ENCODE results near the gene F10. TPM values are rescaled to one million over a fixed set of nuclear protein-coding genes. Genes with fewer than 3 reads are reported as not detected.

The F10 gene
- total and polyA plus RNA-seq, 2 of the 13 experiments (the other 11 are each of a cell fraction or from before 2014, with no cell fraction given), result 58.4 to 237 TPM

DNA sequence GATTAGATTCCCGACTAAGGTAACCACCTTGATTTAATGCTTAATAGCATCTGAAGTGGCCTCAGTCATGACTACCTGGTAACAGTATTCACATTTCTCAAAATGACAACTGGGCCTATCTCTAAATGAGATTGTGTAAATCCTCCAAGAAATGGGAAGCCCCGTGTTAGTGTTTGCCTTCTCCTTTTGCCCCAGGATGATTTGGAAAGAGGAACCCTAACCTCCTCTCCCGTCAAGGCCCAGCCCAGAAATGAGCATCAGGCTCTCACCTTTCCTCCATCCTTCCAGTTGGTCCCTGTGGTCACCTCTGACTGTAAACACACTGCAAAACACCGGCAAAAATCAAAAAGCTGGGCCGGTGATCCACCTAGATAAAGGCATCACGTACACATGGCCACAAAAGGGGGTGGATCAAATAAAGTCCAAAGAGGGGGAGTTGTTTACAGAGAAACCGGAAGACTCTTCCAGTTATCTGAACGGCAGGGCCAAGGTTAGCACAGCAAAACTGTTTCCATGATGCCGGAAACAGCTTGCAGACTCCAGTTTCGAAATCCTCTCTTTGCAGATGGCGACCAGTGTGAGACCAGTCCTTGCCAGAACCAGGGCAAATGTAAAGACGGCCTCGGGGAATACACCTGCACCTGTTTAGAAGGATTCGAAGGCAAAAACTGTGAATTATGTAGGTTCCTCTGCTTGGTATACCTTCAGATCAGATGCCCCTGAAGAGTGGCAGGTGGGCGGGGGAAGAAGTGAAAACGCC lies 16.4 kb downstream of the F10 start (continued):
- TF ChIP-seq, protein P1, sequence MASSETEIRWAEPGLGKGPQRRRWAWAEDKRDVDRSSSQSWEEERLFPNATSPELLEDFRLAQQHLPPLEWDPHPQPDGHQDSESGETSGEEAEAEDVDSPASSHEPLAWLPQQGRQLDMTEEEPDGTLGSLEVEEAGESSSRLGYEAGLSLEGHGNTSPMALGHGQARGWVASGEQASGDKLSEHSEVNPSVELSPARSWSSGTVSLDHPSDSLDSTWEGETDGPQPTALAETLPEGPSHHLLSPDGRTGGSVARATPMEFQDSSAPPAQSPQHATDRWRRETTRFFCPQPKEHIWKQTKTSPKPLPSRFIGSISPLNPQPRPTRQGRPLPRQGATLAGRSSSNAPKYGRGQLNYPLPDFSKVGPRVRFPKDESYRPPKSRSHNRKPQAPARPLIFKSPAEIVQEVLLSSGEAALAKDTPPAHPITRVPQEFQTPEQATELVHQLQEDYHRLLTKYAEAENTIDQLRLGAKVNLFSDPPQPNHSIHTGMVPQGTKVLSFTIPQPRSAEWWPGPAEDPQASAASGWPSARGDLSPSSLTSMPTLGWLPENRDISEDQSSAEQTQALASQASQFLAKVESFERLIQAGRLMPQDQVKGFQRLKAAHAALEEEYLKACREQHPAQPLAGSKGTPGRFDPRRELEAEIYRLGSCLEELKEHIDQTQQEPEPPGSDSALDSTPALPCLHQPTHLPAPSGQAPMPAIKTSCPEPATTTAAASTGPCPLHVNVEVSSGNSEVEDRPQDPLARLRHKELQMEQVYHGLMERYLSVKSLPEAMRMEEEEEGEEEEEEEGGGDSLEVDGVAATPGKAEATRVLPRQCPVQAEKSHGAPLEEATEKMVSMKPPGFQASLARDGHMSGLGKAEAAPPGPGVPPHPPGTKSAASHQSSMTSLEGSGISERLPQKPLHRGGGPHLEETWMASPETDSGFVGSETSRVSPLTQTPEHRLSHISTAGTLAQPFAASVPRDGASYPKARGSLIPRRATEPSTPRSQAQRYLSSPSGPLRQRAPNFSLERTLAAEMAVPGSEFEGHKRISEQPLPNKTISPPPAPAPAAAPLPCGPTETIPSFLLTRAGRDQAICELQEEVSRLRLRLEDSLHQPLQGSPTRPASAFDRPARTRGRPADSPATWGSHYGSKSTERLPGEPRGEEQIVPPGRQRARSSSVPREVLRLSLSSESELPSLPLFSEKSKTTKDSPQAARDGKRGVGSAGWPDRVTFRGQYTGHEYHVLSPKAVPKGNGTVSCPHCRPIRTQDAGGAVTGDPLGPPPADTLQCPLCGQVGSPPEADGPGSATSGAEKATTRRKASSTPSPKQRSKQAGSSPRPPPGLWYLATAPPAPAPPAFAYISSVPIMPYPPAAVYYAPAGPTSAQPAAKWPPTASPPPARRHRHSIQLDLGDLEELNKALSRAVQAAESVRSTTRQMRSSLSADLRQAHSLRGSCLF (CRISPR knock-in tag; IDR thresholded peaks at IDR 0.05; ENCODE audit: borderline replicate concordance), result no peak
- TF ChIP-seq CHD2 (IDR thresholded peaks at IDR 0.05; ENCODE audit: low read depth, low read length) (no peak), ZNF562 (CRISPR knock-in tag; IDR thresholded peaks at IDR 0.05; ENCODE audit: borderline replicate concordance) (no peak), FOXO4 (CRISPR knock-in tag; conservative IDR thresholded peaks at IDR 0.05) (no peak), SALL2 (CRISPR knock-in tag; IDR thresholded peaks at IDR 0.05) (no peak), DMAP1 (CRISPR knock-in tag; IDR thresholded peaks at IDR 0.05) (peak; percentile 82), ZNF329 (CRISPR knock-in tag; IDR thresholded peaks at IDR 0.05; ENCODE audit: low read depth) (no peak), ZMYM3 (CRISPR knock-in tag; IDR thresholded peaks at IDR 0.05) (peak; percentile 73; the same call in 1 of the 2 replicates), KDM3A (CRISPR knock-in tag; IDR thresholded peaks at IDR 0.05; ENCODE audit: low read depth) (no peak), POGZ (CRISPR knock-in tag; IDR thresholded peaks at IDR 0.05) (peak; percentile 81), ZFP36 (IDR thresholded peaks at IDR 0.05; ENCODE audit: borderline replicate concordance, low read depth, low read length, partially characterized antibody) (no peak), ZNF557 (CRISPR knock-in tag; IDR thresholded peaks at IDR 0.05) (peak; percentile 94; the same call in 1 of the 2 replicates), ZNF24 (IDR thresholded peaks at IDR 0.05) (no peak), ZNF660 (CRISPR knock-in tag; IDR thresholded peaks at IDR 0.05; ENCODE audit: borderline replicate concordance, low read depth) (no peak), JUN (CRISPR knock-in tag; IDR thresholded peaks at IDR 0.05) (peak; percentile 83), TAF1 (CRISPR knock-in tag; IDR thresholded peaks at IDR 0.05) (no peak), RFX5 (IDR thresholded peaks at IDR 0.05; ENCODE audit: low read depth, low read length) (no peak), MZF1 (CRISPR knock-in tag; IDR thresholded peaks at IDR 0.05; ENCODE audit: borderline replicate concordance) (no peak), SP2 (CRISPR knock-in tag; IDR thresholded peaks at IDR 0.05) (no peak), NR3C1 (CRISPR knock-in tag; IDR thresholded peaks at IDR 0.05) (no peak), ZNF33A (CRISPR knock-in tag; IDR thresholded peaks at IDR 0.05; ENCODE audit: borderline replicate concordance) (0 out of 2 replicates have a peak, but pooled peaks have one; percentile 75), PCBP1 (IDR thresholded peaks at IDR 0.05; ENCODE audit: borderline replicate concordance, low read depth, low read length) (no peak)
- TF ChIP-seq, protein P2, sequence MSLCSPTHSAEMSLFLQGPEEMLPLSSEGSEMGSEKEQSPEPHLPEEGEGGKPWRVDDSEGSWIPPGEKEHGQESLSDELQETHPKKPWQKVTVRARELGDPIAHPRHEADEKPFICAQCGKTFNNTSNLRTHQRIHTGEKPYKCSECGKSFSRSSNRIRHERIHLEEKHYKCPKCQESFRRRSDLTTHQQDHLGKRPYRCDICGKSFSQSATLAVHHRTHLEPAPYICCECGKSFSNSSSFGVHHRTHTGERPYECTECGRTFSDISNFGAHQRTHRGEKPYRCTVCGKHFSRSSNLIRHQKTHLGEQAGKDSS (CRISPR knock-in tag; IDR thresholded peaks at IDR 0.05; ENCODE audit: borderline replicate concordance, low read depth), result no peak; the same call in none of the 2 replicates
- TF ChIP-seq, protein P3, sequence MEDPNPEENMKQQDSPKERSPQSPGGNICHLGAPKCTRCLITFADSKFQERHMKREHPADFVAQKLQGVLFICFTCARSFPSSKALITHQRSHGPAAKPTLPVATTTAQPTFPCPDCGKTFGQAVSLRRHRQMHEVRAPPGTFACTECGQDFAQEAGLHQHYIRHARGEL (CRISPR knock-in tag; IDR thresholded peaks at IDR 0.05), result no peak
